NOMO-1 (cell line): ENCODE measurements around the gene IGFBPL1.

Experiments used
- DNase-seq, 2 experiments: peaks; one replicate each; lab custom pipeline; 2025; ENCODE audit not compliant: unreplicated experiment in 2 of 2; lab: John Stamatoyannopoulos, UW

Gene IGFBPL1

DNA sequence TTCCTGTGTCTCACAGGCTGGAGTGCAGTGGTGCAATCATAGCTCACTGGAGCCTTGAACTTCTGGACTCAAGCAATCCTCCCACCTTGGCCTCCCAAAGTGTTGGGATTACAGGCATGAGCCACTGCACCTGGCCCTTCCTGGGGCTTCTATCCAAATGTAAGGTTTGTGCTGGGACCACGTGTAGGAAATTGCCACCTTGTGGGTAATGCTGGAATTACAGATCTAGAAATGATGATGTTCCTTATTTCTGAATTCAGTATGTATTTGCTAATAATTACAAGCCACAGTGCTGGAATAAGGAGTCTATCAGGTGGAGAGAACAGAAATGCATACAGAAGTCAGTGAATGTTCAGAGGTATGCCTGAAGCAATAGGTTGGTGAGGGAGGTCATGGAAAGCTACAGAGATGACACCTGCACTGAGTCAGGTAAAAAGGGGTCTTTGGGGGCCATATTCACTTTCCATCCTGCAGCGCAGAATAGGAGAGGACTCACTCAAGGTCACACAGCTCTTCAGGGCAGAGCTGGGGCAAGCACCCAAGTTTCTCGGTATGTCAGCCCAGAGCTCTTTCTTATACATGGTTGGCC lies 8.8 kb upstream of the IGFBPL1 start:
- DNase-seq: no peak

DNA sequence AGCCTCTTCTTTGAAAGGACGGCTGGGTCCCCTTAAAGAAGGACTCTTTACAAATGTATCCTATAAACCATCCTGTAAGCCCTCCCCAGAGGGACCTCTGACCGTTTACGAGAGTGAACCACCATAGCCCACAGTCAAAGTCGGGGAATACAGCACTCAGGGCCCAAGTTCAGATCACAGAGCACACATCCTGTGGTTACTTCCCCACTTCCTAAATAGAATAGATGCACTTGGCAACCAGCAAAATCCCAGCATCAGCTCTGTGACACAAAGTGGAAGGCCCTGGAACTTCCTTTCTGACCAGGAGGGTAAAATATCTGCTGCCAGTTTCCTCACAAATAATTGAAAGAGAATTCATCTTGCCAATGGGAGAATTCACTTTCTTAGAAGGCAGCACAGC lies 6.9 kb upstream of the IGFBPL1 start:
- no peak for DNase-seq

DNA sequence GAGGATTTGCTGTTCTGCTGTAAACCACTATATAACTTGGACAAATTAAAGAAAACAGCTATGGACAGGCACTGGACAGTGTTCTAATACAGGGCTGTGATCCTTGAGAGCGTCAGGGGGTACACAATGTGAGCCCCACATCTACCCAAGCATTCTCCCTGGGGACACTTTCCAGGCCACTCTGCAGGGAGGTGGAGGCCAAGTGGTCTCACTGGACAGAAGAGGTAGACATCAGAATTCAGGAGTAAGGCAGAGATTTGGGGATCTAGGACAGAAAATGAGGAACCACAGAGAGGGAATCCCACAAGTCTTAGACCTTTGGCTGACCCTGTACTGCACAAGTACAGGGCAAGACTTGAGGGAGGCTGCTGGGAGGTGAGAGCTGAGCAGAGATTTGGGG lies 3.8 kb upstream of the IGFBPL1 start:
- no peak for DNase-seq

DNA sequence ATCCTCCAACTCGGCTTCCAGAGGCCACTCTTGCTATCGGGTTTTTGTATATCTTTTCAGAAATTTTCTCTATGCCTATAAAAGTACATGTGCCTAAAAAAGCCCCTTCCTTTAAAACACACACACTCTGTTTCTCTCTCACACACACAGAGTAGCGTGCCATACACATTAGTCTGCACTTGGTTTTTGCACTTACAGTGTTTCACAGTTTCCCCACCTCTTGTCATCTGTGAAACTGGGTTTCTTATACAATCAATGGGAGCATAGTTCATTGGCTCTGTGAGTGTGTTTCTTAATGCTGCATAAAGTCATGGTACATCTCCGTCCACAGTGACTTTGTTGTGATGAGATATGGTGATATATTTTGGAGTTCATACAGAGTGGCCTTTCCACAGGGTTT lies 664 bp upstream of the IGFBPL1 start:
- no peak for DNase-seq

DNA sequence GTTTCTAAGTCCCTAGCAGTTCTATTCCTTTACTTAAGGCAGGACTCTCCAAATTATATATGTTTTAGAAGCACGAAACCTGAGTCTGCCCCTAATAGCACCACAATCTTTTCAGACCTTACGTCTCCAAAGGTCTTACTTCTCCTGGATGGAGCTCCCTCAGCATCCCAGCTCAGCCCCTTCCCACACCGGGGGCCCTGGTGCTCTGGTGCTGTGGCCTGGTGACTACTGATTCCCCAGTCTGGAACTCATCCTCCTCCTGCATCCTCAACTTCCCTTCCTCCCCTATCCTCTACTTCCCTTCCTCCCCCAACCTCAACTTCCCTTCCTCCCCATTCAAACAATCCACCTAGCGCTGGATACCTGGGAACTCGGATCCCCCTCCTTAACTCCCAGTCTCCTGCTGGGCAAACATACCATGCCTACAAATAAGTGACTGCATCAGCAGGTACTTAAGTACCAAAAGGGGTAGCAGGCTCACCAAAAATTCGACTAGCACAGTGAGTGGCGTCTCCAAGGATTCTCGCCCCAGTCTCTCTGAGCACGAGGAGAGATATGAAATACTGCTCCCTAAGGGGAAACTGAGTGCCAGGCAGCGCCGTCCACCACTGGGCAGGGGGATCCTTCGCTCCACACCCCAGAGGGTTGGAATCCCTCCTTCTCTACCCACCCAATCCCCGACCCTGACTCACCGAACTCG lies 831 bp downstream of the IGFBPL1 start:
- no peak for DNase-seq

DNA sequence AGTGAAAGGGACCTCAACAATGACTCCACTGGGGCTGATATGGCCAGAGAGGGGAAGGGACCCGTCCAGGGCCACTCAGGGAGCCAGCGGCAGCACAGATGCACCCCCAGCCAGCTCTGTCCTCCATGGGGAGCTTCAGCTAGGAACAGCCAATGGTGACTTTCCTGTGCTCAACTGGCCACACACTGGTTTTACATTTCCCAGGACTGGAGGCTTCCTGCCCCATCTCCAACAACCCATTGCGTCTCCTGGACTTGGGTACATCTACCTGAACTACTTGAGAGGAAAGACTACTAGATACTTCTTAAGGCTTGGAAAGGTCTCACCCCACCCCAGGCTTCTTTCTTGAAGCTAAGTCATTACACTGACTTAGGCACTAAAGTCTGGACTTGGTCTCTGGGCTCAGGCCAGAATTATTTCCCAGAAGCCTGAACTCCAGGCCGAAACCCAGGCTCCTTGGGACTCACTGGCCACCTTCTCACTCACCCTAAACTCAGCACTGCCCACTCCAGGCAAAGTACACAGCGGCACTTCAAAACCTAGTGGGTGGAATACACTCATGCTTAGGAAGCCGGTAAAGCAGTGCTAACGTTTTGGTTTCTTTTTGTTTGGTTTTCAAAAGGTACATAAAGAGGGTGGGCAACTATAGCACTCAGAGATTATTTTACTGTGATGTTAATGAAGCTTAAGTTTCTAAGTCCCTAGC lies 1.5 kb downstream of the IGFBPL1 start:
- DNase-seq: no peak

DNA sequence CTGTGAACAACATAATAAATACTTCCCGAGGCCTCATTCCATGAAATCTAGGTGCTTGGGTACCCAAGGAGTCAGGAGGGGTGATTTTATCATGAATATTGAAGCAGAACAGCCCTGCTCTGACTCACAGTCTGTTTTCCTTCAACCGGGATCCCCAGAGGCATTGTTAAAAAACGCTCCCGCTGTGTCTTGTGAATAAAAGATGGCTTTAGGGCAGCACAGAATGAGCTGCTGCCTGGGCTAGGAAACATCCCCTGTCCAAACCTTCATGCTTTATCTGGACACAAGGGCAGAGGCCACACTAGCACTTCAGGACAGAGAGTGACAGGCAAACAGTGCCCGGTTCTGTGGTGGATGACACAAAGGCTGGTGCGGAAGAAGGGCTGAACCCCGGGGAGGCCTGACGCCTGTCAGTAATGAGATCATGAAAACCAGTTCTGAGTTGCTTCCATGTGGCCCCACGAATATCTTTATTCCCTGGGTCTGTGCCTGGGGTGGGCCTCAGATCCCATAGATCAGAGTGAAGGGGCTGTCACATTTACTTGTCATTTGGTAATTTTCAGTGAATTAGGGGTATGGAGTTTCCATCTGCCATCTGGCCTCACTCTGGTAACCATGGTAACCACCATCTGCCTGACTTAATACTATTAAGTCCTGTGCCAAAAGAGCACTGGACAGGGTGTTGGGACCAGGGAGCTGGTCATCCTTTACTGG lies 2.6 kb downstream of the IGFBPL1 start:
- DNase-seq: no peak

DNA sequence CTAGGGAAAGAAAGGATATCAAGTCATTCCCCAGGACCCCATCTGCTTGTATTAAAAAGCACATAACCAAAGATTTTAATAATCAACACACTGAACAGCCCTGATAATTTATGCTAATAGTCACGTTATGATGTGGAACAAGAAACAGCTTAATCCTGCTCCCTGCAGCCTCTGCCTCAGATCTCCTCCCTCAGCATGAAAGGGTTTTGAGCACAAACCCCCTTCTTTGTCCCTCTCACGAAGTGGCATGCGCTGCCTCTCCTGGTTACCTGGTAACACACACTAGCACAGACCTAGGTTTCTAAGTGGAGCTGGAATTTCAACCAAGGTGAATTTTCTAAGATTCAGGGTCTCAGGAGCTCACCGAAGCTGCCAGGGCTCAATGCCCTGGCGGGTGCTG lies 5.1 kb downstream of the IGFBPL1 start:
- DNase-seq: no peak

DNA sequence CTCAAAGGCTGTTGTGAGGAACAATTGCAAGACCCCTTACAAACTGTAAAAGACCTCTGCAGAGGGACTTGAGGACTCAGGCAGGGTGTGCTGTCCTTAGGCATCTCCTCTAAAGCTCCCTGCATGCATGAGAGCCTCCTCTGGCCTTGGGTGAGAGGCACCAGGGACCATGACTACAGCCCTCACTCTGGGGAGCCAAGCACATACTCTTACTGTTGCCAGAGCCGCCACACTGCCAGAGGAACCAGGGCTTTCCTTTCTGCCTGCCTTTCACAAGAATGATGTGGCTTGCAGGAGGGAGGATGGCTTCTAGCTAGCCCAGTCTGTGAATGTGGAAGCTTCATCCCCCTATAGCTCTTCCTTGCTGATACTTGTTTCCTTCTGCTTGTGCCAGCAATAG lies 5.9 kb downstream of the IGFBPL1 start:
- DNase-seq: no peak

DNA sequence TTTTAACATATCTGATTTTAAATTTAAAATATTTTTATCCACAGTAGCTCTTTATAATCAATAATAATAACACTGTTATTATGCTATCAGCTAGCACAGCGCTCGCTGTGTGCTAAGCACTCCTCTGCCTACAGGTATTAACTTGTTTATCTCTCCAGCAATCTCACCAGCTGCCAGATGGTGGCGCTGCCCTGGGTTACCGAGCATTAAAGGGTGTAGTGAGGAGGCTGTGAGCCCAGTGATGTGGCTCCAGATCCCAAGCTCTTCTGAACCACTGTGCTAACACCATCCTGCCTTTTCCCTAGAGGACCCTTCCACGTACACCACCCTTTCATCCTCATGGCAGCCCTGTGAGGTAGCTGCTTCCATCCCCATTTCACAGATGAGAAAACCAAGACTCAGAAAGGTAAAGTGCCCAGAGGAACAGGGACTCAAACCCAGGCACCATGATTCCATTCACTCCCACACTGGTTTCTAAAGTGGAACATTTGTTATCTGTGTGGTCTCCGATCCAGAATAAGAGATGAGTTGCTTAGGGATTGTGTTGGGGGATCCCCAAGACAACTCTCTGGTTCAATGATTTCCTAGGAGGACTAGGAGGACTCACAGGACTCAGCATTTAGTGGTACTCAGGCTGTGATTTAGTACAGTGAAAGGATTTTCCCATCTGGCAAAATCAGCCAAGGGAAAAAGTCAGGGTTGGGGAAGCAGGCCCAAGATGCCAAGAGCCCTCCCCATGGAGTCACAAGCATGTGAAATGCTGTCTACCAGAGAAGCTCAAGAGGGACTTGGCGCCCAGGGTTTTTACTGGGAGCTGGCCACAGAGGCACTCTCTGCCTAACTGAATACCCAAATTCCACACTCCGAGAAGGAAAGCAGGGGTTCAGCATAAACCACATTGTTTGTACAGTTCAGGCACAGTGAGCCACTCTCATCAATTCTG lies 7.0 kb downstream of the IGFBPL1 start:
- no peak for DNase-seq

DNA sequence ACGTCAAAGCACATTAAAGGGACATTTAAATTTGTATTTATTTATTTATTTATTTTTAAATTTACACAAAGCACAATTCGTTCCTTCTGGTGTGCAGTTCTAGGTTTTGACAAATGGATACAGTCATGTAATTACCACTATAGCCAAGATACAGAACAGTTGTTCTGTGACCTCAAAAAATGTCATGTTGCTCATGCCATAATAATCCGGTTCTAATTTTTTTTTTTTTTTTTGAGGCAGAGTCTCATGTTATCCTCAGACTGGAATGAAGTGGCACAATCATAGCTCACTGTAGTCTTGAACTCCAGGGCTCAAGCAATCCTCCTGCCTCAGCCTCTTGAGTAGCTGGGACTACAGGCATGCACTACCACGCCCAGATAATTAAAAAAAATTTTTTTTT lies 7.8 kb downstream of the IGFBPL1 start:
- DNase-seq: no peak

DNA sequence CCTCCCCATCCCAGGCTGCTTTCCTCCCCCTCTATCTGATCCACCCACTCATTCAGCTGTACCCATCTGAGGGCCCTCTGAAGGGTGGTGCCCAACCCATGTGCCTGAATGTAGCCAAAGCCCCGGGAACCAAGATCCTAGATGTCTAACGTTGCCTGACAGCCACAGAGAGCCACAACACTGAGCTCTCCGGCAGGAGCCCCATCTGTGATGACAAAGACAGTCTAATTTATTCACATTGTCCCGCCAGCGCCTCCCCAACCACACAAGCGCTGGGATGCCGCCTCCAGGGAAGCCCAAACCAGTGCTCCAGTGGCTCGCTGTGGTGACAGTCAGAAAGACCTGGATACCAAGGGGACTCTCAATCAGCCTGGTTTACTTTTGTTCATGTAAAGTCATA lies 8.4 kb downstream of the IGFBPL1 start:
- DNase-seq: no peak

DNA sequence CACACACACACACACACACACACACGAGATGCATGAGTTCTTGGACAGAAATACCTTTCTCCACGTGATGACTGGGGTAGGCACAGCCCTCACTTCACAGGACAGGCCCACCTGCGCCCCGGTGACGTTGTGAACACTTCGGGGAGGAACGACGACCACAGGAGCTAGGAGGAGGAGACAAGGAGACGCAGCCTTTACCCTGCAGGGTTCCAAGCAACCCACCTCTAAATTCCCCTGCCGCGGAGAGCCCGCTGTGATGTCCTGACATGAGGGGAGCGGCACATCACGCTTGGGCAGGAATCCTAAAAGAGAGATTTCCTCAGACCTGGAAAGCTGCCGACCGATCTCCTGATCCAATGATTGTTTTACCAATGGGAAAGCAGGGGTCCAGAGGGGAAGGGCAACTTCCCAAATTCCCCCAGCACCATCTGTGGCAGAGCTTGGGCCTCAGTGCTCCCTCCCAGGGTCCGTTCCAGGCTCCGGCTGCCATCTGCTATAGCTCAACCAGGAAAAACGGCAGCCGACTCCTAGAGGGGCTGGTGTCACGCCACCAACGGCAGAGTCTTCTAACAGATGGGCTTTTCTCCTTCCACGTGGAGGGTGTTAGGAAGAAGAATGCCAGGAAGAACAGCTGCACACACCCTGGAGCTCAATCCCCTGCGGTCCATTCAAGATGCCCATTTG lies 10.1 kb downstream of the IGFBPL1 start:
- no peak for DNase-seq

DNA sequence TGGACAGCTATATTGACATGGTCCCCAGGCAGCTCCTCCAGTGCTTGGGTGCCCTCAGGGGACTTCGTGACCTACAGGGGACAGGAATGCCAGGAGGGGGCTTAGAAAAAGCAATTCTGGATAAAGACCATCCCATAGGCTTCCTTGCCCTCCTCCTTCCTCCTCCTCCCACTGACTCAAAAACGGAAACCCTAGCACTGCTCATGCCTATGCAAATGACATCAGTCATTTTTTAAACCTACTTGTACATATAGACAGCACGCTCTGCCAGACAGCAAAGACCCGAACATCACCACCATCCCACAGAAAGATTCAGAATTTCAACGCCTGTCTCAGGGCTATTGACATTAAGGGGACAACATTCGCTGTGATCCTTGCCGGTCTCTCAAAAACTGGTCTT lies 11.0 kb downstream of the IGFBPL1 start:
- DNase-seq: no peak

DNA sequence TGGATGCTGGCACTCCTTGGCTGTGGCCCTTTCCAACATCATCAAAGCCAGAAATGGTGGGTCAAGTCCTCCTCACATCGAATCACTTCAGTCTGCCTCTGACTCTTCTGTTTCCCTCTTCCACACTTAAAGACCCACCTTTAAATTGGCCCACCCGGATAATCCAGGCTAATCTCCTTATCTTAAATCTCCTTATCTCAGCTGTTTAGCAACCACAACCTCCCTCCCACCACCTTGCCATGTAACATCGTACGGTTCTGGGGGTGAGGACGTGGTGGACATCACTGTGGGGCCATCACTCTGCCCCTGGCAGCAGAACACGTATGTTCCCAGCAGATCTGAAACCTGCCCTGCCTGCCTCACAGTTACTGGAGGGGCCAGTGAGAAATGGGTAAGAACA lies 11.5 kb downstream of the IGFBPL1 start:
- no peak for DNase-seq

DNA sequence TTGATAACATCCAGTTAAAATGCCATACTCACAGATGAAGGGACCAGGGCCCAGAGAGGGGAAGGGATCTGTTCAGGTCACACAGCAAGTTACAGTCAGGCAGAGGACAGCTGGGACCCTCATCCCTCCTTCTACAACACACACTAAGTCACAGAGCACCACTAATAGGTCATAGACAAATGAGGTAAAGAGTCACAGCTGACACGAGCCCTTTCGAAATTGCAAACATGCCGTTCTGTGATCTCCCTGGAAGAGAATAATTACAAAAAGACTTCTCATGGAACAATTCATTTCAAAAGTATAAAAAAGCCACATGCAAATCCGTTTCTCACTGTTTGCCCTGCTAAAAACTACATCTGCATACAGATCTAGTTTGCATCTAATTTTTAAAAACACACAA lies 15.5 kb downstream of the IGFBPL1 start:
- DNase-seq: no peak

DNA sequence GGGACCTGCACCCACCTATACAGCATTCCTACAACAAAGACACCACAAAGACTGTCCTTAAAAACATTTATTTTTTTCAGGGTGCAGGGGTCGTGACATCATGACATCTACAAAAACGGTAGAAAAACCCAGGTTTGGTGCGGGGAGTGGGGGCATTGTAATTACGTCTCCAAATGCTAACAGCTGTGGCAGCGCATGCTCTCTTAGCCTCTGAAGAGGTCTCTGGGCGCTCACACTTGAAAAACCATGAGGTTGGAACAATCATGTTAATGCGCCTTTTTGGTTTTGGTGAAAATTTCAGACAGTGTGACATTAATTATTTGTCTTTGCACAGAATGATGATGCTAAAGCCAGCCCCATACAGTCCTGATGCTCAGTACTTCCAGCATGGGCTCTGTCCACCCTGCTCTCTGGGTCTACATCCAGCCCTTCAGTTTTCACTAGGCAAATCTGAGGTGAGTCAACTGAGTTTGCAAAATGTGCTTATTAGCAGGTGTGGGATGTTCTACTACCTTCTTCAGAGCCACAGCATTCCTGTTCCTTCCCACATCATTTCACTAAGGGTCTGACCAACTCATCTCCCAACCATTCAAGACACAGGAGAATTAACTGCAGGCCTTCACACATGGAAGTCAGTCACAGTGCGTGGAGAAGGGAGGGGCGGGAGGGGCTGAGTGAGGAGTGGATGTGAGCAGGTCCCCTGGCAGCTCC lies 17.6 kb downstream of the IGFBPL1 start:
- DNase-seq: no peak

DNA sequence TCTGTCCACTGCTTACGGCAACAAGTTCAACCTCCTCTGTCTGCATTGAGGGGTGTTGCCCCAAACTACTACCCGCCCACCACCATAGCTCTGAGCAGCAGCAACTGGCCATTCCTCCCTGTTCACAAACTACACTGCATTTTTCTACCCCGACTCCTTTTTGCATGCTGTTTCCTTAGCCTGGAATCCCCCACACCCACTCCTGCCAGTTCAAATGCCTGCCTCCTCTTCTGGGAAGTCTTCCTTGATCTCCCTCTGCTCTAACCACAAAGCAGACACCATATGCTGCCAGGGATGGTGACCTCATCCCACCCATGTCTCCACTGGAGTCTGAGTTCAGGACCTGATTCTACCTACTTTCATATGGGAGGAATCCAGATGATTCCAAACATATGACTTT lies 18.5 kb downstream of the IGFBPL1 start:
- DNase-seq: no peak

DNA sequence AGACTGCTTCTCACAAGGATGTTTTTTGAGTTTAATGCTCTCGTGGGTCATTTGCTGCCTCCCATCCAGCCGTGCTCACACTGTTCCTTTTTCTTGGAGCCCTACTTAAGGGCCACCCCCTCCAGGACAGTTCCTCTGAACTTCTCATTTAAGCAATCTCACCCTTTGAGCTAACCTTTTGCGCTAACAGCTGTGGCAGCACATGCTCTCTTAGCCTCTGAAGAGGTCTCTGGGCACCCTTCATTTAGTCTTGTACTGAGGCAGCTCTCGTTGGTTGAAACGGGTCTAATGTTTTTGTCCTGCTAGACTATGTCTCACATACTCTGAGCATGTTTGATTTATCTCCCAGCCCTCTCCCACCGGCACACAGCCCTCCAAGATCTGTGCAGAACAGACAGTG lies 19.9 kb downstream of the IGFBPL1 start:
- DNase-seq: no peak
